Measurements from ENCODE around the gene RASGRP3.

RASGRP3 gene, protein sequence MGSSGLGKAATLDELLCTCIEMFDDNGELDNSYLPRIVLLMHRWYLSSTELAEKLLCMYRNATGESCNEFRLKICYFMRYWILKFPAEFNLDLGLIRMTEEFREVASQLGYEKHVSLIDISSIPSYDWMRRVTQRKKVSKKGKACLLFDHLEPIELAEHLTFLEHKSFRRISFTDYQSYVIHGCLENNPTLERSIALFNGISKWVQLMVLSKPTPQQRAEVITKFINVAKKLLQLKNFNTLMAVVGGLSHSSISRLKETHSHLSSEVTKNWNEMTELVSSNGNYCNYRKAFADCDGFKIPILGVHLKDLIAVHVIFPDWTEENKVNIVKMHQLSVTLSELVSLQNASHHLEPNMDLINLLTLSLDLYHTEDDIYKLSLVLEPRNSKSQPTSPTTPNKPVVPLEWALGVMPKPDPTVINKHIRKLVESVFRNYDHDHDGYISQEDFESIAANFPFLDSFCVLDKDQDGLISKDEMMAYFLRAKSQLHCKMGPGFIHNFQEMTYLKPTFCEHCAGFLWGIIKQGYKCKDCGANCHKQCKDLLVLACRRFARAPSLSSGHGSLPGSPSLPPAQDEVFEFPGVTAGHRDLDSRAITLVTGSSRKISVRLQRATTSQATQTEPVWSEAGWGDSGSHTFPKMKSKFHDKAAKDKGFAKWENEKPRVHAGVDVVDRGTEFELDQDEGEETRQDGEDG

GRCh38 chr2:33476131-33476792 lies at the start of gene RASGRP3:
Gene RASGRP3 (plus strand): TSS chr2:33476649. CDS start chr2:33515137, 38,488 bp downstream.
- Histone ChIP-seq H3K4me1 (ENCODE audit: control insufficient read depth, insufficient read depth, low read length) (peaks cover 15% of the 10 kb centered on the region), H3K4me3 (ENCODE audit: low read depth, low read length) (peak within 1 kb of the TSS; percentile 54), H3K36me3 (ENCODE audit: control insufficient read depth, insufficient read depth, low read length) (no peaks in the 10 kb centered on the region), H3K9ac (ENCODE audit: low read length) (peak within 1 kb of the TSS; percentile 18), H3K9me3 (ENCODE audit: control insufficient read depth, insufficient read depth, low read depth, low read length) (peaks cover 10% of the 10 kb centered on the region), H3K27me3 (ENCODE audit: control insufficient read depth, insufficient read depth, low read length) (no peaks in the 10 kb centered on the region), H3K27ac (ENCODE audit: low read depth, low read length) (no peak within 1 kb of the TSS)

DNA sequence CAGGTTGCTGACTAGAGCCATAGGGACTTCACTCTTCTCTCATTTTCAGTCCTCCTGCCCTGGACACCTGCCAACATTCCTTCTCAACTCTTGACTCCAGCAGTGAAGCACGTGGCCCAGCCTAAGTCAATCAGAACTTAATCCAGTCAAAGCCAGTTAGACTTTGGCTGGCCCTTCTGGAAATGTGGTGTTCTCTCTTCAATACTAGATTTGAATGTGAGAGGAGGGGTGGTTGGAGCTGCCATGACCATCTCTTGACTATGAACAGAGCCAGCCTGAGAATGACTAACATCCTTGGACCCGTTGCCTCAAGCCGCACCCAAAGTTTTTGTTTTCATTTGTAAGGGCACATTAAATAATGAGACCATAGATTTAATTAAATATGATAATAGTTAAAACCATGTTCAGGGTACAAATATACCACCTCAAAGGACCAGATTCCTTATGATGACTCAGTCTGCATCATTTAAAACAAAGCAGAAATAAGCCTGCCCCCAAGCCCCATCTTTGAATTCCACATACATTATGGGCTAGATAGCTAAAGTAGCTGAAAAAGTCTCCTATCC lies 49.7 kb upstream of the RASGRP3 start:
- Histone ChIP-seq H3K27ac (ENCODE audit: low read depth, low read length) (no peak overlapping the region), H3K4me1 (ENCODE audit: control insufficient read depth, insufficient read depth, low read length) (no peaks in the 10 kb centered on the region), H3K9me3 (ENCODE audit: control insufficient read depth, insufficient read depth, low read depth, low read length) (no peaks in the 10 kb centered on the region), H3K4me3 (ENCODE audit: low read depth, low read length) (no peak overlapping the region), H3K9ac (ENCODE audit: low read length) (no peak overlapping the region), H3K27me3 (ENCODE audit: control insufficient read depth, insufficient read depth, low read length) (no peaks in the 10 kb centered on the region), H3K36me3 (ENCODE audit: control insufficient read depth, insufficient read depth, low read length) (no peaks in the 10 kb centered on the region)

DNA sequence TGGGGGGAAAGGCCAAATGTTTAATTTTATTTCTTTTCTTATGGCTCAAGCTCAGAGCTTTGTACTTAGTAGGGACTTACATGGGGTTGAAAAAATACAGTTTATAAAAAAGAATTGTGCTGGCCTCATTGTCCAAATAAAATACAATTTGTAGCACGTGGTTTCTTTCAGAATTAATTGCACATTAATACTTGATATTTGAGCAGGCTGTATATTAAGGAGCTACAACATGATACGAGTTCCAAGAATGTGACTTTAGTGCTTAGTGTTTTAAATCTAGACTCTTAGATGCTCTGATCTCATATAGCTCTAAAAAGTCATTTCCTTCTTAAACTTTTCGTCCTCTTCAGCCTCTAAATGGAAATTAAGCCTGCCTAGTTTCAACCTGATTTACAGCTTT lies 46.4 kb upstream of the RASGRP3 start:
- Histone ChIP-seq H3K4me1 (ENCODE audit: control insufficient read depth, insufficient read depth, low read length) (no peaks in the 10 kb centered on the region), H3K9me3 (ENCODE audit: control insufficient read depth, insufficient read depth, low read depth, low read length) (no peaks in the 10 kb centered on the region), H3K4me3 (ENCODE audit: low read depth, low read length) (no peak overlapping the region), H3K27ac (ENCODE audit: low read depth, low read length) (no peak overlapping the region), H3K36me3 (ENCODE audit: control insufficient read depth, insufficient read depth, low read length) (no peaks in the 10 kb centered on the region), H3K9ac (ENCODE audit: low read length) (no peak overlapping the region), H3K27me3 (ENCODE audit: control insufficient read depth, insufficient read depth, low read length) (no peaks in the 10 kb centered on the region)

GRCh38 chr2:33430856-33431255 lies 45.6 kb upstream of the RASGRP3 start:
- Histone ChIP-seq H3K9ac (ENCODE audit: low read length) (no peak overlapping the region), H3K27me3 (ENCODE audit: control insufficient read depth, insufficient read depth, low read length) (no peaks in the 10 kb centered on the region), H3K4me1 (ENCODE audit: control insufficient read depth, insufficient read depth, low read length) (no peaks in the 10 kb centered on the region), H3K9me3 (ENCODE audit: control insufficient read depth, insufficient read depth, low read depth, low read length) (no peaks in the 10 kb centered on the region), H3K4me3 (ENCODE audit: low read depth, low read length) (no peak overlapping the region), H3K36me3 (ENCODE audit: control insufficient read depth, insufficient read depth, low read length) (no peaks in the 10 kb centered on the region), H3K27ac (ENCODE audit: low read depth, low read length) (no peak overlapping the region)

- Histone ChIP-seq H3K4me3 (ENCODE audit: low read depth, low read length) (no peak overlapping the region), H3K36me3 (ENCODE audit: control insufficient read depth, insufficient read depth, low read length) (no peaks in the 10 kb centered on the region), H3K4me1 (ENCODE audit: control insufficient read depth, insufficient read depth, low read length) (no peaks in the 10 kb centered on the region), H3K27me3 (ENCODE audit: control insufficient read depth, insufficient read depth, low read length) (no peaks in the 10 kb centered on the region), H3K9me3 (ENCODE audit: control insufficient read depth, insufficient read depth, low read depth, low read length) (no peaks in the 10 kb centered on the region), H3K9ac (ENCODE audit: low read length) (no peak overlapping the region), H3K27ac (ENCODE audit: low read depth, low read length) (no peak overlapping the region)
Measured at GRCh38 chr2:33432871-33433270, 43.6 kb upstream of the RASGRP3 start.

DNA sequence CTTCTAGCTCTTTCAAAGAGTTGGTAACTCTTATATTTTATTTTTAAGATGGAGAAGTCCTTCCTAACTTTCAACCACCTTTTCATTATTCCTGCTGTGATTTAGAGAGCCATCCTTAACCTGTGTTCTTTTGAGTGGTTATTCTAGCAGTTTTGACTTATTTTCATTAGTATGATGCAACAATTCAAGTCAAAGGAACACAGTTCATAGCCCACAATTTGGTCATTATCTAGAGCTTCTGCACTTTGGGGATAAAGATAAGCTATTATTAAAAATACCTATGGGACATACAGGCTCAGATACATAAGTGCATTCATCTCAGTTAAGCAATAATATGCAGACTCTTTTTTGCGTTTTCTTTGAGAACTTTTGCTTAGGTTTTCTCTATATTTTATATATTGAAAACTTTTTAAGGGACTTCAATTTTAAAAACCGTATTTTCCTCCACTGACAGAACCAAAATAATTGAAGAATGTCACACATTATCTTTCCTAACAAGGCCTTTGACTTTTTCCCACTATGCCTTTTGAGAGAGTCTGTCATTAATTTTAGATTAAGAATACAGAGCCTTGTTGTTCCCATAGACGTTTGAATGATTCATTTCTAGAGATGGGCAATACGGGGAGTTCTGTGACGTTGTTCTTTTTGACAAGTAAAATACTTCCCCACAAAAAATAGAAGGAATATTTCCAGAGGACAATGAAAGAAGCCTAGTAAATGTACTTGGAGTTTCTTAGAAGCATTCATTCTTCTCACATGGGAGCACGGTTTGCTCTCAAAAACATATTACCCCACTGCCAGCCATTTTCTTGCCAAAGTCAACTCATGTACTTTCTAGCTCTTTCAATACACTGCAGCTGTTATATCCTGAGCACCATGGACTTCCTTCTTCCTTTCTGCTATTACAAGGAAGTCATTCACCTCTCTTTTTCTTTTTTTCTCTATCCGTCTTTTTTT lies 42.9 kb upstream of the RASGRP3 start:
- Histone ChIP-seq H3K27ac (ENCODE audit: low read depth, low read length) (no peak overlapping the region), H3K36me3 (ENCODE audit: control insufficient read depth, insufficient read depth, low read length) (no peaks in the 10 kb centered on the region), H3K9me3 (ENCODE audit: control insufficient read depth, insufficient read depth, low read depth, low read length) (no peaks in the 10 kb centered on the region), H3K4me1 (ENCODE audit: control insufficient read depth, insufficient read depth, low read length) (no peaks in the 10 kb centered on the region), H3K27me3 (ENCODE audit: control insufficient read depth, insufficient read depth, low read length) (no peaks in the 10 kb centered on the region), H3K4me3 (ENCODE audit: low read depth, low read length) (no peak overlapping the region), H3K9ac (ENCODE audit: low read length) (no peak overlapping the region)

GRCh38 chr2:33435518-33435917 lies 40.9 kb upstream of the RASGRP3 start:
- no peaks in the 10 kb centered on the region for H3K27me3 ChIP-seq (ENCODE audit: control insufficient read depth, insufficient read depth, low read length)
- no peak overlapping the region for H3K9ac ChIP-seq (ENCODE audit: low read length)
- no peaks in the 10 kb centered on the region for H3K9me3 ChIP-seq (ENCODE audit: control insufficient read depth, insufficient read depth, low read depth, low read length)
- no peaks in the 10 kb centered on the region for H3K36me3 ChIP-seq (ENCODE audit: control insufficient read depth, insufficient read depth, low read length)
- H3K27ac ChIP-seq (ENCODE audit: low read depth, low read length) = no peak overlapping the region
- no peak overlapping the region for H3K4me3 ChIP-seq (ENCODE audit: low read depth, low read length)
- no peaks in the 10 kb centered on the region for H3K4me1 ChIP-seq (ENCODE audit: control insufficient read depth, insufficient read depth, low read length)

- Histone ChIP-seq H3K9ac (ENCODE audit: low read length) (no peak overlapping the region), H3K36me3 (ENCODE audit: control insufficient read depth, insufficient read depth, low read length) (no peaks in the 10 kb centered on the region), H3K9me3 (ENCODE audit: control insufficient read depth, insufficient read depth, low read depth, low read length) (no peaks in the 10 kb centered on the region), H3K27ac (ENCODE audit: low read depth, low read length) (no peak overlapping the region), H3K4me3 (ENCODE audit: low read depth, low read length) (no peak overlapping the region), H3K27me3 (ENCODE audit: control insufficient read depth, insufficient read depth, low read length) (no peaks in the 10 kb centered on the region), H3K4me1 (ENCODE audit: control insufficient read depth, insufficient read depth, low read length) (no peaks in the 10 kb centered on the region)
Measured at GRCh38 chr2:33436083-33436482, 40.4 kb upstream of the RASGRP3 start.

- Histone ChIP-seq H3K4me3 (ENCODE audit: low read depth, low read length) (no peak overlapping the region), H3K9me3 (ENCODE audit: control insufficient read depth, insufficient read depth, low read depth, low read length) (no peaks in the 10 kb centered on the region), H3K27me3 (ENCODE audit: control insufficient read depth, insufficient read depth, low read length) (no peaks in the 10 kb centered on the region), H3K36me3 (ENCODE audit: control insufficient read depth, insufficient read depth, low read length) (no peaks in the 10 kb centered on the region), H3K27ac (ENCODE audit: low read depth, low read length) (no peak overlapping the region), H3K9ac (ENCODE audit: low read length) (no peak overlapping the region), H3K4me1 (ENCODE audit: control insufficient read depth, insufficient read depth, low read length) (no peaks in the 10 kb centered on the region)
Measured at GRCh38 chr2:33437297-33437696, 39.2 kb upstream of the RASGRP3 start.

GRCh38 chr2:33437815-33438214 lies 38.6 kb upstream of the RASGRP3 start:
- Histone ChIP-seq H3K27me3 (ENCODE audit: control insufficient read depth, insufficient read depth, low read length) (no peaks in the 10 kb centered on the region), H3K4me1 (ENCODE audit: control insufficient read depth, insufficient read depth, low read length) (no peaks in the 10 kb centered on the region), H3K9me3 (ENCODE audit: control insufficient read depth, insufficient read depth, low read depth, low read length) (no peaks in the 10 kb centered on the region), H3K27ac (ENCODE audit: low read depth, low read length) (no peak overlapping the region), H3K9ac (ENCODE audit: low read length) (no peak overlapping the region), H3K36me3 (ENCODE audit: control insufficient read depth, insufficient read depth, low read length) (no peaks in the 10 kb centered on the region), H3K4me3 (ENCODE audit: low read depth, low read length) (no peak overlapping the region)
